Esophagus (tissue), 2 donors: ENCODE measurements around the gene ZNF792. TPM values are rescaled to one million over a fixed set of nuclear protein-coding genes. Genes with fewer than 3 reads are reported as not detected.

ENCODE experiments used
- H3K27ac ChIP-seq, 2 donors: one replicate each; pipeline ENCODE4 v1.5.1; 2013; ENCODE audit warnings: low read depth in 2 of 2, mild to moderate bottlenecking in 2 of 2, inconsistent platforms in 1 of 2, low read length in 1 of 2, moderate library complexity in 1 of 2
- H3K27me3 ChIP-seq, 2 donors: one replicate each; pipeline ENCODE4 v1.6.1; 2013; ENCODE audit warnings: low read length in 2 of 2, control low read depth in 1 of 2, mild to moderate bottlenecking in 1 of 2; ENCODE audit not compliant: insufficient read depth in 2 of 2, control insufficient read depth in 1 of 2
- H3K36me3 ChIP-seq, 2 donors: one replicate each; pipeline ENCODE4 v1.6.1; 2013; ENCODE audit warnings: low read length in 1 of 2; ENCODE audit not compliant: control insufficient read depth in 2 of 2, insufficient read depth in 2 of 2
- H3K4me1 ChIP-seq, 2 donors: one replicate each; pipeline ENCODE4 v1.6.1; 2013; ENCODE audit warnings: low read length in 1 of 2; ENCODE audit not compliant: control insufficient read depth in 2 of 2, insufficient read depth in 2 of 2
- H3K4me3 ChIP-seq, 2 donors: one replicate each; pipeline ENCODE4 v1.5.1; 2013; ENCODE audit warnings: low read length in 2 of 2, mild to moderate bottlenecking in 2 of 2, low read depth in 1 of 2, moderate library complexity in 1 of 2
- H3K9me3 ChIP-seq, 2 donors: one replicate each; pipeline ENCODE4 v1.6.1; 2013; ENCODE audit warnings: mild to moderate bottlenecking in 2 of 2, low read depth in 1 of 2, low read length in 1 of 2, moderate library complexity in 1 of 2; ENCODE audit not compliant: control insufficient read depth in 2 of 2, insufficient read depth in 1 of 2
- WGBS, 2 donors: extraction: QIAGEN DNeasy Blood & Tissue Kit; methylation state at CpG; one replicate each; pipeline ENCODE4 v1.1.7; 2013; 5-methylcytosine and 5-hydroxymethylcytosine counted together
- polyA plus RNA-seq, 2 donors: library from polyadenylated mRNA; stranded (reverse); fragments of 200-250 nt; gene quantifications; one replicate each; pipeline ENCODE4 v1.2.3, GENCODE V29; 2013
- donor health status: healthy with polysubstance abuse.
- donor health status: Bipolar disorder and iron deficiency.

ZNF792 gene
- polyA plus RNA-seq, 2 donors, result 0.41 to 0.65 TPM

DNA sequence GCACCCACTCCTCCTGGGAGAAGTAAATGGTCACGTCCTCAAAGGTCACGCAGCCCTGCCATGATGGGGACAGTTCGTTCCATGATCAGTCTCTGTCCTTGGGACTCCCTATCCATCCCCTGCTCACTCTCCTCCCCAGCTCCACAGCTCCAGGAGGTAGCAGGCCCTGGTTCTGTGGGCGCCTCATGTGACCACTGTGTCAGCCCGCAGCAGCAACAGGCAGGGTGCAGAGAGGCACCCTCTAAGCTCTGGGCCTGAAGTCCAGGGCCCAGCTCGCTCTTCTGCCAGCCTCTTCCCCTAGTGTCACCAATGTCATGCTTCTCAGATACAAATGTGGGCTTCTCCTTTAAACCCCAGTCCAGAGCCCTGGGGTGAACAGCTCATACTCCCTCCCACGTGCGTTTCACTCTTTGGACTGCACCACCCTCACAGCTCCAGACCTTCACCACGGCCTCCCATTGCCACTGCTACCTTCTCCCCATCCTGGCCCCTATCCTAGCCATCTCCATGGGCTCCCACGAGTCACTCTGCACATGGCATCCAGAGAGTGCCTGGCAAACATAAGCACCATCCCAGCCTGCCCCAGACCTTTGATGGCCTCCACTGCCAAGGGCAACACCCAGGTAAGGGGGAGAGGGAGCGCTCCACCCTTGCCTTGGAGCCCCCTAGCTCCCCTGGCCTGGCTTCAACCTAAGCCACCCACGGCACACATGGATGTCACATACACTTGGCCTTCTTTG is 2.9 kb downstream of the ZNF792 start:
- Histone ChIP-seq H3K4me1 (peaks cover 0 to 10% of the 10 kb centered on the region in 2 donors), H3K9me3 (peaks cover 29 to 49% of the 10 kb centered on the region in 2 donors), H3K36me3 (peaks cover 25 to 30% of the 10 kb centered on the region in 2 donors), H3K27ac (no peak overlapping the region), H3K4me3 (no peak overlapping the region), H3K27me3 (no peaks in the 10 kb centered on the region)
- 96 to 97% methylated on average over 12 of the region's 12 CpGs for WGBS, 2 donors

DNA sequence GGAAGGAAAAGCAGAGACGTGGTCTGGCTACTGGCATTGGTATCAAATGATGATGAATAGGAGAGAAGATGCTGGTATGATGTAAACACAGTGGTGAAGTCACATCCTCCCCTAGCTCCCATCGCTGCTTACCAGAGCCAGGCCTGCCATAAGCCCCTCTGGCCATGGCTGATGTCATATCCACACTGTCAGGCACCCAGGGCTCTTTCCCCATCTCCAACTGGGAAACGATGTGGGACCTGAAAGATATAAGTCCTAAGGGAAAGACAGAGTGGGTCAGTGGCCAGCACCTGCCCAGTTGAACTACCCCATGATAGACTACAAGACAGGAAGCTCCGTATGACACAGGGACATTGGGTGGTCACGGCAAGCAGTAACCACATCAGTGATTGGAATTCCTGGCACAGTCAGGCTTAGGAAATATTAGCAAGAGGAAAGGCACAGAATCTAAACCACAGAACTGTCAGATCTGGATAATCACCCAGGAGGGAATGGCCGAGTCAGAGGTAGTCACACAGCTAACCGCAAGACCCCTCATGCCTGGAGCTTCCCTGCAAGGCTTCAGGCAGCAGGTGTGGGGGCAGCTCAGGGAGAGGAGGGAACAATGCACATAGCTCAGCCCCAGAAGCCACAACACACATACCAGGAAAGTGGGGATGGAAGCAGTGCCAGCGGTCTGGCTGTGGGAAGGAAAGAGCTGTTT is 3.8 kb downstream of the ZNF792 start:
- no peak overlapping the region for H3K4me3 ChIP-seq
- WGBS, 2 donors, result 93 to 97% methylated on average over 8 of the region's 8 CpGs
- peaks cover 25 to 30% of the 10 kb centered on the region in 2 donors for H3K36me3 ChIP-seq
- H3K27me3 ChIP-seq, result no peaks in the 10 kb centered on the region
- peaks cover 29 to 49% of the 10 kb centered on the region in 2 donors for H3K9me3 ChIP-seq
- no peak overlapping the region for H3K27ac ChIP-seq
- H3K4me1 ChIP-seq, result peaks cover 0 to 10% of the 10 kb centered on the region in 2 donors

GRCh38 chr19:34959021-34959420 is 5.0 kb downstream of the ZNF792 start:
- Histone ChIP-seq H3K27ac (no peak overlapping the region), H3K36me3 (peaks cover 25 to 30% of the 10 kb centered on the region in 2 donors), H3K27me3 (no peaks in the 10 kb centered on the region), H3K4me1 (peaks cover 0 to 10% of the 10 kb centered on the region in 2 donors), H3K9me3 (peaks cover 29 to 49% of the 10 kb centered on the region in 2 donors), H3K4me3 (no peak overlapping the region)
- 84 to 92% methylated on average over 7 of the region's 7 CpGs for WGBS, 2 donors

GRCh38 chr19:34957830-34958751 is 5.9 kb downstream of the ZNF792 start:
- H3K4me3 ChIP-seq, result no peak overlapping the region
- H3K27ac ChIP-seq, result no peak overlapping the region
- H3K9me3 ChIP-seq, result peaks cover 29 to 49% of the 10 kb centered on the region in 2 donors
- H3K36me3 ChIP-seq, result peaks cover 25 to 30% of the 10 kb centered on the region in 2 donors
- 93 to 96% methylated on average over 22 of the region's 22 CpGs for WGBS, 2 donors
- H3K27me3 ChIP-seq, result no peaks in the 10 kb centered on the region
- H3K4me1 ChIP-seq, result peaks cover 0 to 6% of the 10 kb centered on the region in 2 donors

DNA sequence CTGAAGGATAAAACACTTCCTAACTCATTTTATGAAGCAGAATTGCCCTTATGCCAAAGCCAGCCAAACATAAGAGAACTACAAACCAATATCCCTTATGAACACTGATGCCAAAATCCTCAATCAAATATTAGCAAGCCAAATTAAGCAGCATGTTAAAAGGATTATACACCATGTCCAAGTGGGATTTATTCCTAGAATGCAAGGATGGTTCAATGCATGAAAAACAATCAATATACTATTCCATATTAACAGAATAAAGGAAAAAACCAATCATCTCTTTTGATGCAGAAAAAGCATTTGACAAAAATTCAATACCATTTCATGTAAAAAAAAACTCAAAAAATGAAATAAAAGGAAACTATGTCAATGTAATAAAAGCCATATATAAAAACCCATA is 10.9 kb downstream of the ZNF792 start:
- no peaks in the 10 kb centered on the region for H3K4me1 ChIP-seq
- H3K36me3 ChIP-seq, result peaks cover 2 to 7% of the 10 kb centered on the region in 2 donors
- H3K27ac ChIP-seq, result no peak overlapping the region
- no peaks in the 10 kb centered on the region for H3K27me3 ChIP-seq
- peaks cover 15 to 16% of the 10 kb centered on the region in 2 donors for H3K9me3 ChIP-seq
- no peak overlapping the region for H3K4me3 ChIP-seq

GRCh38 chr19:34943861-34944573 is 20.0 kb downstream of the ZNF792 start:
- no peaks in the 10 kb centered on the region for H3K4me1 ChIP-seq
- WGBS, 2 donors, result 97 to 98% methylated on average over 13 of the region's 13 CpGs
- peaks cover 4 to 13% of the 10 kb centered on the region in 2 donors for H3K9me3 ChIP-seq
- H3K27me3 ChIP-seq, result no peaks in the 10 kb centered on the region
- H3K36me3 ChIP-seq, result peaks cover 3 to 4% of the 10 kb centered on the region in 2 donors
- H3K4me3 ChIP-seq, result no peak overlapping the region
- H3K27ac ChIP-seq, result no peak overlapping the region

DNA sequence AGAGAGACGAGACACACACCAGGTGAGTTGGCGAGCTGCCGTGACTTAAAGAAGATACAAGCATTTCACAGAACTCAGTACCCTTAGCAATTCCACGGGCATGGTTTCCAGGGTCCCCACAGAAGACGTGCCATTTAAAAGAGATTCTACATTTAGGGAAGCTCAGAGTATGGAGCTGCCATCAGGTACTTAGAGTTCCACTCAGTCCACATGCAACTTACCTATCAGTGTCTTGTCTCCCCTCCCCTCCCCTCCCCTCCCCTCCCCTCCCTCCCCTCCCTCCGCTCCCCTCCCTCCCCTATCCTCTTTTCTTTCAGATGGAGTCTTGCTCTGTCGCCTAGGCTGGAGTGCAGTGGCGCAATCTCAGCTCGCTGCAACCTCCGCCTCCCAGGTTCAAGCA is 25.1 kb downstream of the ZNF792 start:
- H3K27ac ChIP-seq, result no peak overlapping the region
- peaks cover 0 to 7% of the 10 kb centered on the region in 2 donors for H3K9me3 ChIP-seq
- H3K4me3 ChIP-seq, result no peak overlapping the region
- no peaks in the 10 kb centered on the region for H3K4me1 ChIP-seq
- H3K36me3 ChIP-seq, result peaks cover 11 to 14% of the 10 kb centered on the region in 2 donors
- WGBS, 2 donors, result 87 to 92% methylated on average over 8 to 9 of the region's 10 CpGs
- H3K27me3 ChIP-seq, result no peaks in the 10 kb centered on the region

DNA sequence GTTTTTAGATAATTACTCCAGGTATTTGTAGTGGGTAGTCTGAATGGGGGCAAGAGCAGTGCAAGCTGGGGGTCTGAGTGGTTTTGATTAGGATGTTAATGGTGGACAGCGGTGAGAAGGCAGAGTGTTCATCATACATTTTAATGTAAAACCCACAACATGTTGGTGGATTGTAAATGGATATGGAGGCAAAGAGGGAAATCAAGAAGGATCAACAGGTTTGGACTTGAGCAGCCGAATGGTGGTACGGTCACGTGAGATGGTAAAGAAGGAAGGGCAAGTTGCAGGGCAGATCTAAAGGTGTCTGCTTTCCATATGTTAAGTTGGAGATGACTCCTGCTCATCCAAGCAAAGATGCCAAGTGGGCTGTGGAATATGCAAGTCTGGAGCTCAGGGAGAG is 27.8 kb downstream of the ZNF792 start:
- Histone ChIP-seq H3K27ac (no peak overlapping the region), H3K4me1 (no peaks in the 10 kb centered on the region), H3K4me3 (no peak overlapping the region), H3K36me3 (peaks cover 8 to 13% of the 10 kb centered on the region in 2 donors), H3K9me3 (peaks cover 0 to 3% of the 10 kb centered on the region in 2 donors), H3K27me3 (no peaks in the 10 kb centered on the region)
- 99 to 100% methylated on average over 4 of the region's 4 CpGs for WGBS, 2 donors

DNA sequence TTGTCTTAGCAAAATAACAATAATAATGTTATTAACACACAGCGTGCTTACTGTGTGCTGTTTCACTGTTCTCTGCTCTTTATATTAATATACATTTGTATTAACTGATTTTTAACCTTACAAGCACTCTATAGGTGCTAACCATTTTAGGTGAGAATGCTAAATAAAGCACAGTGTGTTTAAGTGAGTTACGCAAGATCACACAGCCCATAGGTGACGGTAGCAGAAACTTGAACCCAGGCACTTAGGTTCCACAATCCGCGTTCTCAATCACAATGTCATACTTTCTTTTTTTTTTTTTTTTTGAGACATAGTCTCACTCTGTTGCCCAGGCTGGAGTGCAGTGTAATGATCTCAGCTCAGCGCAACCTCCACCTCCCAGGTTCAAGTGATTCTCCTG is 31.5 kb downstream of the ZNF792 start:
- Histone ChIP-seq H3K9me3 (peaks cover 0 to 3% of the 10 kb centered on the region in 2 donors), H3K36me3 (peaks cover 8 to 9% of the 10 kb centered on the region in 2 donors), H3K4me1 (no peaks in the 10 kb centered on the region), H3K27ac (no peak overlapping the region), H3K27me3 (no peaks in the 10 kb centered on the region), H3K4me3 (no peak overlapping the region)
- 94 to 99% methylated on average over 6 of the region's 6 CpGs for WGBS, 2 donors
